GM08714 (cell line): ENCODE data around the gene LRFN2.

Experiments
- H3K4me3 ChIP-seq: fragments of 200-500 bp; sonication (Bioruptor generic); 2 replicates; pipeline ENCODE4 v1.5.1; 2014; ENCODE audit warnings: mild to moderate bottlenecking, low read length, inconsistent platforms
- ZNF274 ChIP-seq: IDR thresholded peaks from 2 replicates; pipeline ENCODE4 v1.6.1; 2012; ENCODE audit warnings: mild to moderate bottlenecking, low read depth, low read length

The LRFN2 gene

DNA sequence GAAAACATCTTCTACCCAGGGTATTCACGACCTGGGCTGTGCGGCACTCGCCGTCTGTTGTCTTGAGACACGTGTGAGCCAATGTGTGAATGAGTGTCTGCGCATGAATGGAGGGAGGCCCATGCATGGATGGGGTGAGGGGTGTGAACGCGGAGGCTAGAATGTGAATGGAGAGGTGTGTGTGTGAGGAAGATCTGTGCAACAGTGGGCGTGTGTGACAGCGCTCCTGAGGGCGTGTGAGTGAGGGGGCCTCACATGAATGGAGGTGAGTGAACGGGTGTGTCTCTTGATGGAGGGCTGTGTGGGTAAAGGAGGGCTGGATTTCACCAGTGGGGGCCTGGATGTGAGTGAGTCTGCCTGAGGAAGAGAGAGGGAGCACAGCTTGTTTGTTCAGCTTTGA, 146.0 kb downstream of the LRFN2 start:
- no peak overlapping the region for H3K4me3 ChIP-seq
- TF ChIP-seq ZNF274 = no peak

DNA sequence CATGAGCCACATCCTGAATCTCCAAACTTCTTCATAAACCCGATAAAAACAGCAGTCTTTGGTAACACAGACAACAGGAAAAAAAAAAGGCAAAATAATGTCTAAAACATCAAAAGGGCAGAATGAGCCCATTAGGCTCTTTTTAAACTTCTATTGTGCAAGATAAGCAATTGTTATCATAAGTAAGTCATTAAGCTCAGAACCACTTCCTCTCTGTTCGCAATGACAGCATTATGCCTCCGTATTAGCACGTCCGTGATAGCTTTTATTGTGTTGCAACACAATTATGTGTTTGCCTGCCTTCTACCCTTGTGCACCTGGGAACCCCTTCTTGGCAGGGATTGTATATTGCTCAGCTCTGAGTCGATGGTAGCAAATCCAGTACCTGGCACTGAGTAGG, 147.1 kb downstream of the LRFN2 start:
- TF ChIP-seq ZNF274 = no peak

DNA sequence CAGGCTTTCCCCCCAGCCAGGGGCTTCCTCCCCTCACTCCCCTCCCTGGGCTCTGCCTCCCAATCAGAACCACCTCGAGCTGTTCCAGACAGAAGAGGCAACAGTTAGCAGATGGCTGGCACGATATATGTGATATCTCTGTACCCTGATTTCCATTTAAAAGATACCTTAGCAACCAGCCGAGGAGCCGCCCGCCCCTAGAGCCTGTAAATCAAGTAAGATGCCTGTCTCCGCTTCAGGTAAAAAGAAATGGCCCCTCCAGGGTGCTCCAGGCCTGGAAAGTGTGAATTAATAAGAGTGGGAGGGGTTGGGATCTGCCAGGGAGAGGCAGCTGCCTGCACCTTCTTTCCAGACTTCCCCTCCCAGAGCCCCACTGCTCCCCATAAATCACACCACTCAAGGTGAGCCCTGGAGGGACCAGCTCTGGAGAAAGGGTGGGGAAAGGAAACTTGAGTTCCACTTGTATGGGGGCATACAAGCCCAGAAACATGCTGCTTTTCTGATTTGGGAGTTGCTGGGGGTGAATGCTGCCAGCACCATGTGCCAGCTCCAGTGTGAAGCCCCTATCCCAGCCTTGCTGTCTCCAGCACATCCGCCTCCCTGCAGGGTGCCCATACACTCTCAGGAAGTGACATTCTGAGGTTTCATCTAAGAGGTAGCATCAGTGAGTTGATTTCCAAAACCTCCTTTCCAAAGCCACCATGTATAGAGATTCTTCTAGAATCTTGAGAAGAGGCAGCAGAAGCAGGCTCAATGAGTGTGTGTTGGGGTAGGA, 148.0 kb downstream of the LRFN2 start:
- H3K4me3 ChIP-seq = no peak overlapping the region
- no peak for TF ChIP-seq ZNF274

More for the DNA sequence above, 147.1 kb downstream of the LRFN2 start:
- no peak overlapping the region for H3K4me3 ChIP-seq

DNA sequence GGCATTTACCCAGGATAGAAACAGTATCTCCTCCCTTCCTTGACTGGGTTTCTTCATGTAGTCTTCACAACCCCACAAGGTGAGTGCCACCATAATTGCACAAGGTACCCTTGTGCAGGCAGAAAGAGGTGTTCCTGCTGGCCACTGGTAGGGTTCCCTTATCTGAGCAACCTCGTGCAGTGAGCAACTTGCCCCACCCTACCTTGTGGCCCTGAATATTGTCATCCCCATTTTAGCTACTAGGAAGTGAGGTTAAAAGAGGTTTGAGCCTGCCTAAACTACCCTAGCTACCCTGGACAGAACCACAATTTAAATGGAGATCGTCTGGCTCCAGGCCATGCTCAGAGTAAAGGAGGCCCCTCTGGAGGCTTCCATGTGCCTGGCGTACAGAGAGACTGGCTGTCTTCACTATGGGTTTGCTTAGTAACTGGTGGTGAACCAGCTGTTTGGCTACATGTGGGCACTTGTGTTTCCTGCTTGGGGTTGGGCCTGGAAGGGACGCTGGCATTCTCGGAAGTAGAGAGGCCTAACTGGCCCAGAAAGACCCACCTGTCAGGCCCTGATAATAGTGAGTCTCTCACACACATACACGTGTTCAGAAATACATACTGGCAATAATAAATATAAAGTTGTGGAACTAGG, 148.8 kb downstream of the LRFN2 start:
- no peak for TF ChIP-seq ZNF274
- H3K4me3 ChIP-seq = no peak overlapping the region

DNA sequence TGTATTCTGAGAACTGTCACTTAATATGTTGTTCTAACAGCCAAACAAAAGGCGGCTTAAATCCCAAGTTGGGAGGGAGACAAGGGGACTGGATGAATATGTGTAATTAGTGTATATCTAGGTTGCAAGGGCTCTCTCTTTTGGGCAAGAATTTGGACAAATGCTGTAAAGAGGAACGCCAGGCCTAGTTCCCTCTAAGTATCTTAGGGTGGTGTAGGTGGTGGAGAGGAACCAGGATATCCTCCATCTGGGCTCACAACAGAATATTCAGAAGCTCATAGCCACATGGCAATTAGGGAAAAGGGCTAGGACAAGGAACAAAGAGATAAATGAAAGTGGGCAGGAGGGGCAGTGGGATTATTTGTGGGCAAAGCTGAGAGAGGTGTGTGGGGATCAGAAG, 149.5 kb downstream of the LRFN2 start:
- TF ChIP-seq ZNF274 = no peak

DNA sequence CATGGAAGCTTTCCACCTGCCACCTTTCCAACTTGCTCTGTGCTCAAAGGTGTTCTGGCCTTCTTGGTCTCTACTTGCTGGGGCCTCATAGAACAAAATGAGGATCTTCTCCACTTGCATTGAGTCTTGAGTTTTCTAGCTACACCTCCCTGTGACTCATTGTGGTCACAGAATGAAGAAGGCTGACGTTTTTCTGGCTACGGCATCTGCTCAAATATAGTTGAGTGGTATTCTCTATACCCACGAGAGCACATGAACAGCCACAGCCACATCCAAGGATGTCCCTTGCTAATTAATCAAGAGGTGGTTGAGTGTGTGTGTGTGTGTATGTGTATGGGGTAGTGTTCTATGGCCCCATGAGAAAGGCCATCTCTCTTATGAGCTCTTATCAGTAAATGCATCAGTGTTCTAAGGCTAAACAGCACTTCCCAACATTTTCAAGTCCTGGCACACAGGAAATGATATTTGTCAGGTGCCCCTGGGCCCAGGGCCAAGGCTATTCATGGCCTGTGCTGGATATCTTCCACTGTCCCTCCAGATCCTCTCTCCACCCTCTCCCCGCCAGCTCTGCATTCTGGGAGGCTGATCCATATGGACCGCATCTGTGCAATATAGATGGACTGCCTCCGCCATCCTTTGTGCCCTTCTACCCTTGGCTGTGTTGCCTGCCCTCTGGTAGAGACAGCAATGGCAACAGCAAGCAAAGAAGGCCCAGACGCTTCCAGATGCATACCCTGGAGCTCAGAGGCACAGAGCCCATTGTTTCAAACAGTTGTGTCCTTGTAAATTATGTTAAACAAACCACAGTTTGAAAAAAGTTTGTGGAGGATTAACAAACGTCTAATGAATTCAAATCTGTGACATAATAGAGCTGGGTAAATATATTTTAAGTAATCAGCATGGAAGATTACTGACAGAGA, 150.2 kb downstream of the LRFN2 start:
- no peak for TF ChIP-seq ZNF274
- no peak overlapping the region for H3K4me3 ChIP-seq

More for the DNA sequence above, 149.5 kb downstream of the LRFN2 start:
- no peak overlapping the region for H3K4me3 ChIP-seq

DNA sequence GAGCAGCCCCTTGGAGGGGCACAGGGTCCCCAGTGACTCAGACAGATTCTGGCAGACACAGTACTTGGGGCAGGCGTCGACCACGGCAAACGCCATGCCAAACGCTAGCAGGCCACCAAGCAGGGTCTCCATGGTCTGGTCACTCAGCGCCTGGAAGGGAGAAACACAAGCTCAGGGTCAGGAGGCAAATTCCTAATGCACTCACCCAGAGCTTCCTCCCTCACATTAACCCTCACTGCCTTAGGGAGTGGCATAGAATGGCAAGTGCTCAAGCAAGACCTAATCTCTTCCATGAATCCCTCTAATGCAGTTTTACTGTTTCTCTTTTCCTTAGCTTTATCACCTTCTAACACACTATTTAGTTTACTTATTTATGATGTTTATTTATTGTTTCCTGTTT, 154.2 kb downstream of the LRFN2 start:
- no peak overlapping the region for H3K4me3 ChIP-seq
- TF ChIP-seq ZNF274 = no peak

- no peak for TF ChIP-seq ZNF274
These were observed 155.5 kb downstream of the LRFN2 start for GRCh38 chr6:40431706-40432105.

GRCh38 chr6:40427196-40427595, 160.0 kb downstream of the LRFN2 start:
- no peak for TF ChIP-seq ZNF274

More at GRCh38 chr6:40431706-40432105, 155.5 kb downstream of the LRFN2 start:
- H3K4me3 ChIP-seq = no peak overlapping the region

DNA sequence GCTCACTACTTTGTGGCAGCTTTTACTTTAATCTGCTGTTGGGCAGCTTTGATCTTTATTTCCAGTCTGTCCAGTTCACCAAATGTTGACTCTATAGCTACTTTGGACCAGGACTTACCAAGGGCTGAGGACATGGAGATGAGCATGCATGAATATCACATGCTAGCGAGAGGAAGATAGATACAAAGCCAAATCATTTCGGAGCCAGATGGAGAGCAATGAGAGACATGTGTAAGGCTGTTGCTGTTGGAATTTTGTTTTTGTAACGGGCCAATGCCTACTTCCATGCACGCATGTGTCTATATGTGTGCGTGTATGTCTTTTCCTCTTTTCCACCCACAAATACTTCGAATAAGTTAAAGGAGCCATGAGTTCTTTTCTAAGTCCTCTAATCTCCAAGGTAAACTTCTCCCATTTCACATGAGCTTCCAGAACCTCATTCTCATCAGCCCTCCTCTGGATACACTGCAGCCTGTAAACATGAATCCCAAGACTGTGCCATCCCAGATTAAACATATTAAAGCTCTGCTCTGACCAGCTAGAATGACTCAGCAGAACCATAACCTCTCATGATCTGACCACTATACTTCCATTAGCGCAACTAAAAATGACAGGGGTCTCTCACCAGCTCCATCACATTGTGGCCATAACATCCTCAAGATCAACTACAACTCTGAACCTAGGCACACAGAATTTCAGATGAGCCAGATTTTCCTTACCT, 160.7 kb downstream of the LRFN2 start:
- no peak overlapping the region for H3K4me3 ChIP-seq
- no peak for TF ChIP-seq ZNF274

More at GRCh38 chr6:40427196-40427595, 160.0 kb downstream of the LRFN2 start:
- no peak overlapping the region for H3K4me3 ChIP-seq

DNA sequence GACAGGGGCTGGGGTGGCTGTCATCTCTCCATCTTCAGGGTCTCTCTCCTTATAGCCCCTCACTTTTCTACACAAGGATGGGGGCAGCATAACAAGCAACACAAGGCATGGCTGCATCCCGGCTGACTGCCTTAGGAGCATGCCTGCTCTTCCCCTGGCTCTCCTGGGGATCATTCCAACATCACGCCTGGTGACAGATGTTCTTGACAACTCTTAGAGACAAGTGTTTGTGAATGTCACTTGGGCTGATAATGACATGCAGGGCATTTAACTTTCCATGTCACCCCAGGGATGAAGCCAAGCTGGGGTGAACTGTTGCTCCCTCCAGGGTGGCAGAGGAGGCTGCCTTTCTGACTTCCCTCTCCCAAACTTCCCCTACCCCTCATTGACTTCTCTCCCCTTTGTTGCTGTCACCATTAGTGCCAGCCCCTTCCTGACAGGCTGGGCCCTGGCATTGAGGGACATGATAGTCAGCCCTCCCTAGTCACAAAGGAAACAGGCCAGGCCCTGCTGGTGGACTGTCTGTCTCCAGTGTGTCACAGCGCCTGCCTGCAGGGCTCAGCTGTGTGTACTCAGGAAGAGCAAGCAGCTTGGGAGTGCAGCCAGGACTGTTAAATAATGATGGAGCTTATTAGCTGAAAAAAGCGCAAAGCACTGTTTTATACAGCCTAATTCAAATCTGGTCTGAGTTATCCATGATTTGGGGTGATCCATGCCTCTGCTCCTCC, 161.8 kb downstream of the LRFN2 start:
- TF ChIP-seq ZNF274 = no peak
- no peak overlapping the region for H3K4me3 ChIP-seq

GRCh38 chr6:40422046-40422445, 165.1 kb downstream of the LRFN2 start:
- no peak for TF ChIP-seq ZNF274
- H3K4me3 ChIP-seq = no peak overlapping the region
